ENCODE results near the gene BORCS6. TPM values are rescaled to one million over a fixed set of nuclear protein-coding genes. Genes with fewer than 3 reads are reported as not detected.

BORCS6 gene
- total RNA-seq, 1 experiment from 2014 or later = 6.4 TPM

DNA sequence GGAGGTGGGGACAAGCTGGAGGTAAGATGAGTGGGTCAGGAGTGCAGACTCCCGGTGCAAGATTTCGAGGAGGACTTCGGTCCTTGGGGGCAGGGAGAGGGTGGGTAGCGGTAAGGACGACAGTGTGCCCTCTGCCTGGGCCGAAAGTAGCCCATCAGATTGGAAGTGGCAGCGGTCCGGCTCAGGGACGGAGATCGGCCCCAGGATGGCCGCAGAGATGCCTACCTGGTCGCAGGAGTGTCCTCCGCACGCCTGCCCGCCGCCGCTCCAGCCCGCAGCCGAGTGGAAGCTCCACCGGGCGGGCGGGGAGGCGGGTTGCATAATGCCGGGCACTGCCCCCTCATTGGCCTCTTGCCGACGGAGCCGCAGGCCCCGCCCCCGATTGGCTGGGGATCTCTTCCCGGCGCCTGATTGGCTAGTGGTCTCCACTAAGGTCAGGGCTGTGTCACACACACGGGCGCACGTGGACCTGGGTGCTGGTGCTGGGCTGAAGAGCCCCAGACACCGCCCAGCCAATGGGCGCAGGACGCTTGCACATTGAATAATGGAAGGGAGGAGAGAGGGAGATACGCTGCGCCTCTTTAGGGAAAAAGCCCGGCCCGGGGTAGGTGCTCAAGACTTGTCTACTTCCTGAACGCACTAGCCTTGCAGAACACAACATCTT, 37.7 kb downstream of the BORCS6 start, which contains the start of gene PER1:
TSS of gene PER1 (minus strand) at position 293 of the 664 bp plus-strand sequence. CDS start 1,698 bp downstream, outside the sequence.
- H3K9me2 ChIP-seq (ENCODE audit: insufficient read depth) = no peaks in the 10 kb centered on the region
- intact Hi-C loops (cut with micrococcal nuclease; ENCODE audit: unreplicated experiment) = no loop called here
- TF ChIP-seq CTCF (conservative IDR thresholded peaks at IDR 0.05) (no peak), EZH2 (IDR thresholded peaks at IDR 0.05; ENCODE audit: low read depth) (no peak)
- H3F3A ChIP-seq (ENCODE audit: insufficient read depth, low read depth) = peaks cover 15% of the 10 kb centered on the region; the same call in 1 of the 2 replicates
- no peak within 1 kb of the TSS for H3K27ac ChIP-seq
- H4K20me1 ChIP-seq (ENCODE audit: insufficient read depth) = no peaks in the 10 kb centered on the region; the same call in 1 of the 2 replicates
- ChIA-PET CTCF (no interaction called here), POLR2A (ENCODE audit: unreplicated experiment) (interaction anchor here (0.6 to 0.9 kb wide), 2 partner anchors 38 to 382 kb away, joined by 4 to 8 read pairs; no protein-coding TSS in a partner anchor)
- peak within 1 kb of the TSS; percentile 60; the same call in 1 of the 2 replicates for H3K4me3 ChIP-seq
- 0 out of 2 replicates have a peak, but pooled peaks cover 6% of the 10 kb centered on the region for H3K79me2 ChIP-seq (ENCODE audit: low read depth)
- H3K9me3 ChIP-seq (ENCODE audit: insufficient read depth, low read depth) = no peaks in the 10 kb centered on the region
- H3K4me1 ChIP-seq (replicated peaks; ENCODE audit: insufficient read depth) = peaks cover 25% of the 10 kb centered on the region
- H2AFZ ChIP-seq = peak within 1 kb of the TSS; percentile 74
- no peaks in the 10 kb centered on the region for H3K36me3 ChIP-seq (ENCODE audit: low read depth)
- peak; percentile 68 to 97 for DNase-seq
- H3K4me2 ChIP-seq = peak within 1 kb of the TSS; percentile 85
- no TSS peak for BruUV-seq (replicated peaks)
- no peaks in the 10 kb centered on the region for H3K27me3 ChIP-seq (ENCODE audit: insufficient read depth, low read depth)

DNA sequence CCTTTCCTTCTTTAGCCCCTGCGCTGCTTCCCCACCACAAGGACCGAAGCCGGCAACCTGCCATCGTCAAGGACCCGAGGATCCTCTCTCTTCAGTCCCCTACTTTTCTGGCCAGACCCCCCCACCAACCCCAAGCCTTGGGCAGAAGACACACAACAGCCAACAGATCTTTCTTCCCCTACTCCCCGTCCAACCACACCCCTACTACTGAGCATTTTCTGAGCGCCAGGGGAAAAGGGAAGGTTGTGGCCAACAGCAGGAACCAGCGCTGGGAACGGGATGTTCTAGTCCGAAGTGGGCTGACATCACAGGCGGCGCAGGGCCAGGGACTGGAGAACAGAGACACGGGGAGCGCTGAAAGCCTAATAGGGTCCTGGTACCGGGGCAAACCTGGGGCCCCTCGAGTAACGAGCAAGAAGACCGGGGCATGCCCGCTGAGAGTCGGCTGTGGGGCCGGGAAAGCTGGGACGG, 38.3 kb downstream of the BORCS6 start:
- no peak for DNase-seq
- Histone ChIP-seq H3K4me1 (replicated peaks; ENCODE audit: insufficient read depth) (peaks cover 25% of the 10 kb centered on the region), H3K9me3 (ENCODE audit: insufficient read depth, low read depth) (no peaks in the 10 kb centered on the region), H3K27ac (no peak overlapping the region), H3K27me3 (ENCODE audit: insufficient read depth, low read depth) (no peaks in the 10 kb centered on the region), H3K4me3 (peak overlapping the region; percentile 60; the same call in 1 of the 2 replicates), H3K79me2 (ENCODE audit: low read depth) (0 out of 2 replicates have a peak, but pooled peaks cover 6% of the 10 kb centered on the region), H2AFZ (peak overlapping the region; percentile 74), H3K36me3 (ENCODE audit: low read depth) (no peaks in the 10 kb centered on the region), H3K4me2 (peak overlapping the region; percentile 85), H3K9me2 (ENCODE audit: insufficient read depth) (no peaks in the 10 kb centered on the region), H4K20me1 (ENCODE audit: insufficient read depth) (no peaks in the 10 kb centered on the region; the same call in 1 of the 2 replicates), H3F3A (ENCODE audit: insufficient read depth, low read depth) (peaks cover 15% of the 10 kb centered on the region; the same call in 1 of the 2 replicates)
- intact Hi-C loops (cut with micrococcal nuclease; ENCODE audit: unreplicated experiment) = no loop called here
- CTCF ChIA-PET = interaction anchor here (0.6 kb wide), 1 partner anchor 13 kb away, joined by 3 read pairs; no protein-coding TSS in a partner anchor
- TSS peak; percentile 88 for BruUV-seq (replicated peaks)
- TF ChIP-seq CTCF (conservative IDR thresholded peaks at IDR 0.05) (no peak), EZH2 (IDR thresholded peaks at IDR 0.05; ENCODE audit: low read depth) (no peak)
- POLR2A ChIA-PET (ENCODE audit: unreplicated experiment) = interaction anchor here (0.6 to 0.9 kb wide), 2 partner anchors 39 to 382 kb away, joined by 4 to 8 read pairs; no protein-coding TSS in a partner anchor

- Histone ChIP-seq H3K9me2 (ENCODE audit: insufficient read depth) (no peaks in the 10 kb centered on the region), H3K4me2 (peak overlapping the region; percentile 85), H3F3A (ENCODE audit: insufficient read depth, low read depth) (peaks cover 15% of the 10 kb centered on the region; the same call in 1 of the 2 replicates), H2AFZ (no peak overlapping the region), H3K4me1 (replicated peaks; ENCODE audit: insufficient read depth) (peaks cover 25% of the 10 kb centered on the region), H3K9me3 (ENCODE audit: insufficient read depth, low read depth) (no peaks in the 10 kb centered on the region), H3K27ac (no peak overlapping the region), H3K79me2 (ENCODE audit: low read depth) (0 out of 2 replicates have a peak, but pooled peaks cover 6% of the 10 kb centered on the region), H3K36me3 (ENCODE audit: low read depth) (no peaks in the 10 kb centered on the region), H4K20me1 (ENCODE audit: insufficient read depth) (no peaks in the 10 kb centered on the region; the same call in 1 of the 2 replicates), H3K4me3 (peak overlapping the region; percentile 60; the same call in 1 of the 2 replicates), H3K27me3 (ENCODE audit: insufficient read depth, low read depth) (no peaks in the 10 kb centered on the region)
- intact Hi-C loops (cut with micrococcal nuclease; ENCODE audit: unreplicated experiment) = no loop called here
- peak in 1 of 2 experiments; percentile 82 for DNase-seq
- no peak for TF ChIP-seq EZH2 (IDR thresholded peaks at IDR 0.05; ENCODE audit: low read depth)
- no peak for TF ChIP-seq CTCF (conservative IDR thresholded peaks at IDR 0.05)
- CTCF ChIA-PET = interaction anchor here (0.6 kb wide), 2 partner anchors 13 to 667 kb away, joined by 3 to 4 read pairs; partner anchors contain the start of gene POLR2A
- POLR2A ChIA-PET (ENCODE audit: unreplicated experiment) = interaction anchor here (0.6 to 0.7 kb wide), 3 partner anchors 72 to 383 kb away, joined by 5 to 8 read pairs (median 5); no protein-coding TSS in a partner anchor
- no TSS peak for BruUV-seq (replicated peaks)
Observed at GRCh38 chr17:8151120-8151640, 38.8 kb downstream of the BORCS6 start.

Measured in PC-9 (cell line).